Gastrocnemius medialis (tissue), 4 donors: ENCODE measurements around the gene NRDE2. TPM values are rescaled to one million over a fixed set of nuclear protein-coding genes. Genes with fewer than 3 reads are reported as not detected.

Experiments
- ATAC-seq, 2 donors: fragments of 150-250 bp; one replicate each; pipeline ENCODE4 v1.9.1; 2016
- DNase-seq, 2 donors: peaks; one replicate each; pipeline ENCODE4 v3.0.0-alpha.2; 2019
- H3K27ac ChIP-seq, 4 donors: fragments of 200-600 bp; sonication (generic); 1 replicate in 1 of 4; 2 replicates in 3 of 4; pipeline ENCODE4 v1.5.1; 2016 to 2018; ENCODE audit warnings: mild to moderate bottlenecking in 2 of 4, moderate library complexity in 1 of 4
- H3K27me3 ChIP-seq, 3 donors: fragments of 200-600 bp; sonication (generic) in 2 of 3; 1 replicate in 1 of 3; 2 replicates in 2 of 3; pipeline versions ENCODE4 v1.5.1 to v1.6.0; 2016 to 2019; ENCODE audit warnings: mild to moderate bottlenecking in 1 of 3, moderate library complexity in 1 of 3
- H3K36me3 ChIP-seq, 2 donors: fragments of 200-600 bp; sonication (generic) in 1 of 2; one replicate each; pipeline ENCODE4 v1.5.1; 2017 to 2018
- H3K4me1 ChIP-seq, 2 donors: fragments of 200-600 bp; sonication (generic) in 1 of 2; one replicate each; pipeline ENCODE4 v1.5.1; 2016 to 2017; ENCODE audit warnings: mild to moderate bottlenecking in 2 of 2
- H3K4me3 ChIP-seq, 4 donors: fragments of 200-600 bp; sonication (generic) in 3 of 4; 1 replicate in 1 of 4; 2 replicates in 3 of 4; pipeline ENCODE4 v1.5.1; 2016 to 2019; ENCODE audit warnings: mild to moderate bottlenecking in 2 of 4
- H3K9me3 ChIP-seq, 3 donors: fragments of 200-600 bp; sonication (generic) in 2 of 3; 1 replicate in 1 of 3; 2 replicates in 2 of 3; pipeline ENCODE4 v1.5.1; 2016 to 2019
- POLR2A ChIP-seq, 2 donors: fragments of 450-650 bp; IDR thresholded peaks; one replicate each; pipeline ENCODE4 v1.6.1; 2017; ENCODE audit warnings: antibody characterized with exemption in 2 of 2, mild to moderate bottlenecking in 2 of 2, moderate library complexity in 2 of 2
- in situ Hi-C, 4 donors: fragments of 200-750 bp; cut with MboI; loops; one replicate each; pipeline versions ENCODE4 v1.15.0 to v1.8.0; 2017; ENCODE audit warnings: low sequenced_read_pairs in 4 of 4
- intact Hi-C: fragments of 100-400 bp; cut with DNase I; formaldehyde crosslinking; loops from one replicate; pipeline ENCODE4 v1.15.1; 2023; ENCODE audit warnings: low total_unique reads
- total RNA-seq, 4 donors: library from RNA; depleted of rRNA; stranded (reverse); fragments of >200 nt; gene quantifications; one replicate each; pipeline versions ENCODE4 v1.1.0 to v1.2.3, GENCODE V29; 2016
- TF ChIP-seq, protein P1 (sequence below), 5 experiments: fragments of 450-650 bp in 3 of 5; fragments of 200-600 bp in 2 of 5; sonication (generic) in 2 of 5; IDR thresholded peaks in 4 of 5; conservative IDR thresholded peaks in 1 of 5; 1 replicate in 4 of 5; 2 replicates in 1 of 5; pipeline ENCODE4 v1.5.1; 2016 to 2019; ENCODE audit warnings: antibody characterized with exemption in 5 of 5, mild to moderate bottlenecking in 3 of 5, moderate library complexity in 3 of 5

NRDE2 gene
- total RNA-seq, 4 donors from 2014 or later, result 7.5 to 11.8 (median 10.2) TPM

DNA sequence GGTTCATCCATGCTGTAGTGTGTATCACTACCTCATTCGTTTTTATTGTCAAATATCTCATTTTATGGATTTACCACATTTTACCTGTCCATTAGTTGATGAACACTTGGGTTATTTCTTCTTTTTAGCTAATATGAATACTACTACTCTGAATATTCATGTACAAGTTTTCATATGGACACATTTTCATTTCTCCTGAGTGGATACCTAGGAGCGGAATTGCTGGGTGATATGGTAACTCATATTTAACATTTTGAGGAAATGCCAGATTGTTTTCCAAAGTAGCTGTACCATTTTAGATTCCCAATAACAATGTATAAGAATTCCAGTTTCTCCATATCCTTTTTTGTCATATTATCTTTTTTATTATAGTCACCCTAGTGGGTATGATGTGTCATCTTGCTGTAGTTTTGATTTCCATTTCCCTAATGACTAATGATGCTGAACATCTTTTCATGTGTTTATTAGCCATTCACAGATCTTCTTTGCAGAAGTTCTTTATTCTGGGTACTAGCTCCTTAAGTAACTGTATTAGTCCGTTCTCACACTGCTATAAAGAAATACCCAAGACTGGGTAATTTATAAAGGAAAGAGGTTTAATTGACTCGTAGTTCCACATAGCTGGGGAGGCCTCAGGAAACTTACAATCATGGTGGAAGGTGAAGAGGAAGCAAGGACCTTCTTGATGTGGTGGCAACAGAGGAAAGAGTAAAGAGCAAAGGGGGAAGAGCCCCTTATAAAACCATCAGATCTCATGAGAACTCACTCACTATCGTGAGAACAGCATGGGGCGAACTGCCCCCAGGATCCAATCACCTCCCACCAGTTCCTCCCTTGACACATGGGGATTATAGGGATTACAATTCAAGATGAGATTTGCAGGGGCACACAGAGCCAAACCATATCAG is 11.9 kb downstream of the NRDE2 start:
- in situ Hi-C loops (loop anchor here in 1 of 4 donors (25.0 kb wide), 1 partner anchor 392 kb away; no protein-coding TSS in a partner anchor), intact Hi-C loops (no loop called here)
- Histone ChIP-seq H3K27me3 (no peaks in the 10 kb centered on the region), H3K9me3 (no peaks in the 10 kb centered on the region), H3K36me3 (peaks cover 0 to 31% of the 10 kb centered on the region in 2 donors), H3K4me3 (no peak overlapping the region), H3K27ac (no peak overlapping the region), H3K4me1 (no peaks in the 10 kb centered on the region)
- TF ChIP-seq, protein P1, sequence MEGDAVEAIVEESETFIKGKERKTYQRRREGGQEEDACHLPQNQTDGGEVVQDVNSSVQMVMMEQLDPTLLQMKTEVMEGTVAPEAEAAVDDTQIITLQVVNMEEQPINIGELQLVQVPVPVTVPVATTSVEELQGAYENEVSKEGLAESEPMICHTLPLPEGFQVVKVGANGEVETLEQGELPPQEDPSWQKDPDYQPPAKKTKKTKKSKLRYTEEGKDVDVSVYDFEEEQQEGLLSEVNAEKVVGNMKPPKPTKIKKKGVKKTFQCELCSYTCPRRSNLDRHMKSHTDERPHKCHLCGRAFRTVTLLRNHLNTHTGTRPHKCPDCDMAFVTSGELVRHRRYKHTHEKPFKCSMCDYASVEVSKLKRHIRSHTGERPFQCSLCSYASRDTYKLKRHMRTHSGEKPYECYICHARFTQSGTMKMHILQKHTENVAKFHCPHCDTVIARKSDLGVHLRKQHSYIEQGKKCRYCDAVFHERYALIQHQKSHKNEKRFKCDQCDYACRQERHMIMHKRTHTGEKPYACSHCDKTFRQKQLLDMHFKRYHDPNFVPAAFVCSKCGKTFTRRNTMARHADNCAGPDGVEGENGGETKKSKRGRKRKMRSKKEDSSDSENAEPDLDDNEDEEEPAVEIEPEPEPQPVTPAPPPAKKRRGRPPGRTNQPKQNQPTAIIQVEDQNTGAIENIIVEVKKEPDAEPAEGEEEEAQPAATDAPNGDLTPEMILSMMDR (IDR thresholded peaks at IDR 0.05 in 4 of 5, conservative IDR thresholded peaks at IDR 0.05 in 1 of 5), result no peak
- TF ChIP-seq POLR2A (IDR thresholded peaks at IDR 0.05), result no peak
- DNase-seq (no peak), ATAC-seq (no peak)

- H3K9me3 ChIP-seq, result no peaks in the 10 kb centered on the region
- H3K4me1 ChIP-seq, result no peaks in the 10 kb centered on the region
- DNase-seq, result no peak
- H3K27ac ChIP-seq, result no peak overlapping the region
- H3K27me3 ChIP-seq, result no peaks in the 10 kb centered on the region
- peaks cover 0 to 37% of the 10 kb centered on the region in 2 donors for H3K36me3 ChIP-seq
- no peak overlapping the region for H3K4me3 ChIP-seq
- no peak for TF ChIP-seq POLR2A (IDR thresholded peaks at IDR 0.05)
- TF ChIP-seq, protein P1 (IDR thresholded peaks at IDR 0.05 in 4 of 5, conservative IDR thresholded peaks at IDR 0.05 in 1 of 5), result no peak
- intact Hi-C loops (no loop called here), in situ Hi-C loops (loop anchor here in 1 of 4 donors (25.0 kb wide), 1 partner anchor 393 kb away; no protein-coding TSS in a partner anchor)
- no peak for ATAC-seq
These were observed 12.6 kb downstream of the NRDE2 start for GRCh38 chr14:90319173-90319572.

GRCh38 chr14:90318016-90318415 is 13.7 kb downstream of the NRDE2 start:
- intact Hi-C loops, result no loop called here

DNA sequence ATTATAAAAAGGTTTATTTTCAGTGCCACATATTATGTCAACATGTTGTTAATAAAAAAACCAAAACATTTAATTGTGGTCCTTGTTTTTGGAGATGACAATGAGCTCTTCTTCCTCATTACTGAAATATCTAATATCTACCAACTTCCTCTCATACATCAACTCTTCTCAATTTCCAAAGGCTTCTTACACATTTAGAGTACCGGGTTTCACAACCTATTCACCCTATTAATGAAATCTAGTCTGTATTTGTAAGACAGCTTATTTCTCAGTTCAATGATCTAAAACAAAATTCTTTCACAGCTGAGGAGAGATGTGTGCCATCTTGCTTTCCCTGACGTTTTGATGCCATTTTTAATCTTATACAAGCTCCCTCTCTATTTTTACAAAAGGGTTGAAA is 14.5 kb downstream of the NRDE2 start:
- H3K27me3 ChIP-seq, result no peaks in the 10 kb centered on the region
- peaks cover 0 to 54% of the 10 kb centered on the region in 2 donors for H3K36me3 ChIP-seq
- in situ Hi-C loops, result loop anchor here in 1 of 4 donors (25.0 kb wide), 1 partner anchor 395 kb away; no protein-coding TSS in a partner anchor
- no peak overlapping the region for H3K27ac ChIP-seq
- intact Hi-C loops, result no loop called here
- no peaks in the 10 kb centered on the region for H3K9me3 ChIP-seq
- H3K4me3 ChIP-seq, result no peak overlapping the region
- TF ChIP-seq, protein P1 (IDR thresholded peaks at IDR 0.05 in 4 of 5, conservative IDR thresholded peaks at IDR 0.05 in 1 of 5), result no peak
- no peak for TF ChIP-seq POLR2A (IDR thresholded peaks at IDR 0.05)
- DNase-seq, result no peak
- no peaks in the 10 kb centered on the region for H3K4me1 ChIP-seq
- no peak for ATAC-seq

More at GRCh38 chr14:90318016-90318415, 13.7 kb downstream of the NRDE2 start:
- H3K4me1 ChIP-seq, result no peaks in the 10 kb centered on the region
- ATAC-seq (no peak), DNase-seq (no peak)
- in situ Hi-C loops, result loop anchor here in 1 of 4 donors (25.0 kb wide), 1 partner anchor 394 kb away; no protein-coding TSS in a partner anchor
- H3K27me3 ChIP-seq, result no peaks in the 10 kb centered on the region
- H3K9me3 ChIP-seq, result no peaks in the 10 kb centered on the region
- H3K27ac ChIP-seq, result no peak overlapping the region
- no peak overlapping the region for H3K4me3 ChIP-seq
- peaks cover 0 to 48% of the 10 kb centered on the region in 2 donors for H3K36me3 ChIP-seq
- no peak for TF ChIP-seq POLR2A (IDR thresholded peaks at IDR 0.05)
- TF ChIP-seq, protein P1 (IDR thresholded peaks at IDR 0.05 in 4 of 5, conservative IDR thresholded peaks at IDR 0.05 in 1 of 5), result no peak
